CD4-positive, alpha-beta T cell treated with Interleukin-6 for 4 hours (primary cell): ENCODE measurements around the gene NOXA1.
A peak's percentile ranks its signal among the peaks of the same experiment; 100 is the strongest.
"Not testable (repeated sequence)": the region's sequence is repeated elsewhere in the genome, so short reads cannot be mapped to it uniquely, and the experiment has no call there.

Experiments used
- DNase-seq: peaks from one replicate; pipeline ENCODE4 v3.0.0-alpha.2; 2020; ENCODE audit warnings: mixed read lengths

Gene NOXA1

DNA sequence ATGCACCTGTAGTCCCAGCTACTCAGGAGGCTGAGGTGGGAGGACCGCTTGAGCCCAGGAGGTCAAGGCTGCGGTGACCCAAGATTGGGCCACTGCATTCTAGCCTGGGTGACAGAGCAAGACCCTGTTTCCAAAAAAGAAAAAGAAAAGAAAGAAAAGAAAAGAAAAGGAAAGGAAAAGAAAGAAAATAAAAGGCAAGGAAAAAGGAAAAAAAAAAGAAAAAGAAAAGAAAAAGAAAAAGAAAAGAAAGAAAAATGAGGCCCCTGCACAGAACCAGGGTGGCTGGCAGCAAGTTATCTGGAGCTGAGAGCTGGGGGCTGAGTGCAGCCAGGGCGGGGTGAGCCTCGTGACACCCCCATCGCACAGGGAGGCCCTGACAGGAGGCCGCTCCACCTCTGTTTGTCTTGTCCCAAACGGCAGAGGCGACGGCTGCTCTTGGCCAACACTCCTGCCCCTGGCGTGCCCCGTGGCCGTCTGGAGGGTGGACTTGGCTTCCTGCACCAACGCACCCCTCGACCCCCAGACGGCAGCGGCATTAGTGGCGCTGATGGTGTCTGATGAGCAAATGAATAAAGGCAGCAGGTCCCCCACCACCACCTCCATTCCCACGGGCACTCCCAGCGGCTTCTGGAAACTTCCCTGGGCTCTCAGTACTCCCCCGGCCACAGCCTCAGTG lies 17.0 kb upstream of the NOXA1 start:
- DNase-seq: no peak

DNA sequence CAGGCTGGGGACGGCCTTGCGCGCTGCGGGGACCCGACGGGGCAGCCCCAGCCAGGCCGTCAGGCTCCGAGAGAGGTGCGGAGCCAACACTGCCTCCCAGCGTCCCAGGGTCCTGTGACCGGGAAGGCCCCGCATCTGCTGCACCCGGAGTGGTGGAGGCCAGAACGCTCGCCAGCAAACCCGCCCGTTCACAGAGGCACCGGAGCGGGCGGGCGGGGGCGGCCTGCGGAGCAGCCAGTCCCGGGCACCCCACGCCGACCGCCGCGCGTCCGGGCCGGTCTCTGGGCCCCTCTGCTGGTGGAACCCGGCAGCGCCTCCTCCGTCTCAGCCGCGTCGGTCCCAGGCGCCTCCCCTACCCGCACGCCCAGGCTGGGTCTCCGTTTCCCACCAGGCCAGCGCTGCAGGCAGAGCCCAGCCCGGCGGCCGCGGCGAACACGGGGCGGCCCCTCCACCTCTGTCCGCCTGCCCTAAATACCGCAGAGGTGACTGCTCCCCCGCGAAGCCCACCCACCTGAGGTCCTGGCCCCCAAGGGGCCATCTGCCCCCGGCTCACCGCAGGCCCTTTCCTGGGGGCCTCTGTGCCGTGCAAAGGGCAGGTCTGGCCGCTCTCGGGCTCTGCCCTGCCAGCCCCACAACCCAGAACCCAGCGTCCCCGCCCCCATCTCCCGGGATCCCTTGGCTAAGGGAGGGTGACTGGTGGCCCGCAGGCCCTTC lies 16.2 kb upstream of the NOXA1 start:
- DNase-seq: peak; percentile 71

DNA sequence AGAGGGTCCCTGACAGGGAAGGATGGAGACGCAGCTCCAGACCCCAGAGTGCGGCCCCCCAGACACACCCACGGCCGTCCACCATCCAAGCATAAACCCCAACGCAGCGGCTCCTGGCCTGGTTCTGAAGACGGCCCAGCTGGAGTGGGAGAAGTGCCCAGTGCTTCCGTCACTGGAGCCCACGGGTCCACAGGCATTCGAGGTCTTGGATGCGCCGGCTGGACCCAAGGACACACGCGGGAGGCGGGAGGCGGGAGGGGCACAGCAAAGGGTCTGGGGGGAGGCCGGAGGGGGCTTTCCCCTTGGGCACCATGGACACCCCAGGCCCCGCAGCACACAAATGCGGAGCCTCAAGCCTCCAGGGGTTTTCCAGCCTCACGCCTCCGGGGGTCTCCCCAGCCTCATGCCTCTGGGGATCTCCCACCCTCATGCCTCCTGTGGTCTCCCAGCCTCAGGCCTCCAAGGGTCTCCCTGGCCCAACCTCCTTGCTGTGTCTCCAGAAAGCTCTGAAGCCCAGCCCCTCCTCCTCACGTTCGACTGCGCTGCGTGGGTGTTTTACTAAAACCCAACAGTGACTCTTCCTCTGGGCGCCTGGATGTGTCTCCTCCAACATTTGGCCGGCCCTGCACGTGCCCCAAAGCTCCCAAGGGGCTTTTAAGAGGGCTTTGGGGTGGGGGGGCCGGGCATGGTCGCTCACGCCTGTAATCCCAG lies 15.4 kb upstream of the NOXA1 start:
- no peak for DNase-seq

DNA sequence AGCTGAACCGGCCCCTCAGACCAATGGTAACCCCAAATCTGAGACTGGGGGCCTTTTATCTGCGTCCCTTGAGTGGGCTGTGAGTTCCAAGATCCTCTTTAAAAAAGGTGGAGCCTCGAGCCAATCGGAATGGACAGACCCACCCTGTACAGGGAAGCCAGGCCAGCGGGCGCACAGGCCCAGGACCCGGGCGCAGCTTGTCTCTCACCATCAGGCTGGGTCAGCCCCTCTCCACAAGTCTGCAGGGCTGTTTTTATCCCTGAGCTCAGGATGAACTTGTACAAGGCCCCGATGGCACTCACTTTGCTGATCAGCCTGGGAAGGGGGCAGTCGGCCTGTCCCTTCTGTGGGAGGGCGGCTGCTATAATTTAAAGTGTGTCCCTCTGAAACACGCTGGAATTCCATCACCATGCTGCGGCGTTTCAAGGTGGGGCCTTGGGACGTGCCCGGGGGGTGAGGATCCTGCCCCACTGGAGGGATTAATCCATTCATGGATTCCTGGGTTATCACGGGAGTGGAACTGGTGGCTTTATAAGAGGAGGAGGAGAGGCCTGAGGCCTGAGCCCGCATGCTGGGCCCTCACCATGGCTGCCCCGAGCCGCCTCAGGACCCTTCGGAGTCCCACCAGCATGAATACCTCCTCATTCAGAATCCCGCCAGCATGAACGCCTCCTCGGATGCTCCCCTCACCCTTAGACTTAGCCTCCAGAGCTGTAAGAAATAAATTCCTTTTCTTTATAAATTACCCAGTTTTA lies 14.4 kb upstream of the NOXA1 start:
- DNase-seq: no peak

DNA sequence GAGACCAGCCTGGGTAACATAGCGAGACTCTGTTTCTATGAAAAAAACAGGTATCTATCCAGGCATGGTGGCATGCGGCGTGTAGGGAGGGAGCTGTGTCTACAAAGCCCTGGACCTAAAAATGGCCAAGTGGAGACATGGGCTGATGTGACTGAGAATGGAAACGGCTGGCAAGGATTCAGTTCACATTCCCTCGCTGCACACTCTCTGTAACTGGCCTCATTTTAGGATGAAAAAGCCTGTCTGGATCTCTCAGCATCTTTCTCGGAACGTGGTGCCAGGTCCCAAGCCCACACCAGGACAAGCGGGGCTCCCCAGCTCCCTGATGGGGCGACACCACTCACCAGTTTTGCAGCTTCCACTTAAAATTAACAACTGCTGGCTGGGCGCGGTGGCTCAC lies 13.7 kb upstream of the NOXA1 start:
- no peak for DNase-seq

DNA sequence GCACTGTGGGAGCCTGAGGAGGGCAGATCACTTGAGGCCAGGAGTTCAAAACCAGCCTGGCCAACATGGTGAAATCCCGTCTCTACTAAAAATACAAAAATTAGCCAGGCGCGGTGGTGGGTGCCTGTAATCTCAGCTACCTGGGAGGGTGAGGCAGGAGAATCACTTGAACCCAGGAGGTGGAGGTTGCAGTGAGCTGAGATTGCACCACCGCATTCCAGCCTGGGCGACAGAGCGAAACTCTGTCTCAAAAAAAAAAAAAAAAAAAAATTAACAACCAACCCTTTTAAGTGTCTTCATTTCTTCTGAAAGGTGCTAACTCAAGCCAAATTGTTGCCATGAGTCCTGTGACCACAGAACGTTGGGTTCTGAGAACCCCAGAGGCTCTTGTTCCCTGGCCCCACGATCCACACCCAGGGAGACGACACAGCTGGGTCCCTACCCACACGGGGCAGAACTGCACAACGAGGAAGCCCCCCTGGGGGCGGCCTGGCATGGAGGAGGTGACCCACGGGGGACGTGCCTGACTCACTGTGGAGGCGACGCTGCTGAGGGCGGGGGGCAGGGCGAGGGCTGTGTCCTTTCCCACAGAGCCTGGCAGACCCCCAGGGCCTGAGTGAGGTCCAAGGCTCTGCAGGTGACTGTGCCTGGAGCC lies 12.8 kb upstream of the NOXA1 start:
- not testable (repeated sequence) for DNase-seq

DNA sequence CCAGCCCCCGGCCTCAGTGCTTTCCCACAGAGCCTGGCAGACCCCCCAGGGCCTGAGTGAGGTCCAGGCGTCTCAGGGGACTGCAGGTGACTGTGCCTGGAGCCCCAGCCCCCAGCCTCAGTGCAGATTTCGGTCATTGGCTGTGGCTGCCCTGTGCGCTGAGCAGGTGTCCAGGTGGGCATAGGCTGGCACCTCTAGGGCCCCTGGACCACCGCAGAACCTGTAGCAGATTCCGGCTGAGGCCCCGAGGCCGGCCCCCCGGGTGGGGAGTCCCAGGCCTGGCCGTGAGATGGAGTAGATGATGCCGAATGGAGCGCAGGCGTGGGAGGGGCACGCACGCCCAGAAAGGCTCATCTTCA lies 12.3 kb upstream of the NOXA1 start:
- no peak for DNase-seq

DNA sequence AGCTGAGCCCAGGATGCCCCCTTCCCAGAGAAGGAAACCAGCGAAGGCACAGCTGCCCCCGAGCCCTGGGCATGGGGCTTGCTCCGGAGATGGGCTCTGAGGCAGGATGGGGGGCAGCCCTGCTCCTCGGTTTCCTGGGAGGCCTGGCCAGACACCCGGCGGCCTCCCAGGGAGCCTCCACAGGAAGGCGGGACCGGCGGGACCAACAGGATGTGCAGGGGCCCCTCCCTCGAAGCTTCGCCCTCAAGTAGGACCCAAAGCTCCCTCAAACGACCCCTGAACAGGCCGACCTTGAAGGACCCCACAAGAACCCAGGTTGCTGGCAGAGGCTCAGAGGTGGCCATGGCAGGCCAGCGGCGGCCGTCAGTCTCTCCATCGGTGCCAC lies 11.9 kb upstream of the NOXA1 start:
- DNase-seq: peak; percentile 13

DNA sequence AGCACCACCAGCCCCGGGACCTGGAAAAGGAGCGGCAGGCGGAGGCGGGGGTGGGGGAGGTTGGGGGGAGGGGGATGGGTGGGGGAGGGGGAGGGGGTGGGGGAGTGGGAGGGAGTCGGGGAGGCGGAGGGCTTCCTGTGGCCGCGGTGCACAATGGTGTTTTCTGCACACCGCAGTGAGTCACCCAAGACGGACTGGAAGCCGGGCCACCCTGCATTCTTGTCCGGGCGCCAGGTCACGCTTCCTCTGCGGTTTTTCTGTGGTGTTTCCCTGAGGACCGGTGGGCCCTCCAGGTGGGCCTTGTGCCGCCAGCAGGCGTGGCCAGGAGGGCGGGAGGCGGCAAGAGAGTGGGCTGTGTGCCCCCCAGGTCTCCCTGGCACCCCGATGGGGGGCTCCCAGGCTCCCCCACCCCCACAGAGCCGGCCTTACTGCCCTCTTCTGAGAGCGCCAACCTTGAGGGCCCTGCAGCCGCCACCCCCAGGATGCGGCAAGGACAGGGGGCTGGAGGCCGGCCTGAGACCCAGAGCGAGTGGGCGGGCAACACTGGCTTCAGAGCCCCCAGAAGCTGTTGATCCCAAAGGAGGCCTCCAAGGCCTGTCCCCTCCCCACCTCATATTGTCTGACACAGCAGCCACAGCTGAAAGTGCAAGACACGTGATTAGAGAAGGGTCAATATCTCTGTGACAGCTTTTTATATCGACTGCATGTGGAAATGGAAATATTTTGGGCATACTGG lies 11.4 kb upstream of the NOXA1 start:
- DNase-seq: peak; percentile 52

DNA sequence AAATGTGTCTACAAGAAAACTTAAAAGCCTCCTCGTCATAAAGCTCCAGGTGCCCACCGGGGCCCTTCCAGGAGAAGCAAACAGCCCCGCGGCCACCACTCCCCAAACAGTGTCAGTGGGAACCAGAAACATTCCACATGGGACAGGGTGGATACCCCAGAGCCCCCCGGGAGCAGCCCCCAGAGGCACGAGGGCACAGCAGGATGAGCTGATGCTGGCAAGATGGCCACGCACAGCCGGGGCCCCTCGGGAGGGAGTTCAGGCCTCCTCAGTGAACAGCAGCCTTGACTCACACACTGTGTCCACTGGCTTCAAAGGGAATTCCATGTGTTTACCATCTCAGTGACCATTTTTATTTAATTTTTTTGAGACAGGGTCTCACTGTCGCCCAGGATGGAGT lies 10.8 kb upstream of the NOXA1 start:
- DNase-seq: no peak

DNA sequence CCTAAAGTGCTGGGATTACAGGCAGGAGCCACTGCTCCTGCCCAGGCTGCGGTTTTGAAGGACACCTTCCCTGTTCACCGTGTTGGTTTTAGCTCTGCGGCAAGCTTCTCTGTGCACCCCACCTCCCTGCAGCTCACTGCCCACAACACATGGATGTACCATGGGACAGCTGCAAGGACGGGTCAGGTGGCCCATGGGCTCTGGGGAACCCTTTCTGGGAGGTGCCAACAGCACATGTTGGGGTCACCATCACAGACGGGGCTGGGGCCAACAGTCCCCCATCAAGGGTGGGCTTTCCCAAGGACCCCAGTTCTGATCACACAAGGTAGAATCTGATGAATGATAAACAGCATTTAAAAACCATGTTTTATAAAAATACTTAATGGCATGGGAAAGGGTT lies 7.7 kb upstream of the NOXA1 start:
- no peak for DNase-seq

DNA sequence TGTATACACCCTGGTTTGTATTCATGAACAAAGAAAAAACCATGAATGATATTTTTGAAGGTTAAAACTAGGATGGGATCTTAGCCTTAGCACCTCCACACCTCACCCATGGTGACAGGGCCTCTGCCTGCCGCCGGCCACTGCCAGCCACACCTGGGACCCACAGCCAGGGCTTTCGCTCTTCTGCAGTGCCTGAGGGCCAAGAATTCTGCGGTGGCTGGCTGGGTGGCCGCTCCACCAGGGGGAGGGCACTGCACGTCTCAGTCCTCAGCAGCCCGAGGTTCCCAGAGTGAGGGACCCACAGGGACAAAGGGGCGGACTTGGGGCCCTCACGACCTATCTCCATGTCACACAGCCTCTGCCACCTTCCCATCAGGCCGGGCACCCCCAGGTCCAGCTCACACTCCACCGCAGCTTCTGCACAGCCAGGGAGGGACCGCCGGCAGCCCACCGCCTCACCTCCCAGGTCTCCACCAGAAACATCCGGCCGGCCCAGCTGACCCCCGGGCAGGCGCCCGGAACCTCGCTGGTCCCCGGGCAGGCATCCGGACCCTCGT lies 7.1 kb upstream of the NOXA1 start:
- no peak for DNase-seq

DNA sequence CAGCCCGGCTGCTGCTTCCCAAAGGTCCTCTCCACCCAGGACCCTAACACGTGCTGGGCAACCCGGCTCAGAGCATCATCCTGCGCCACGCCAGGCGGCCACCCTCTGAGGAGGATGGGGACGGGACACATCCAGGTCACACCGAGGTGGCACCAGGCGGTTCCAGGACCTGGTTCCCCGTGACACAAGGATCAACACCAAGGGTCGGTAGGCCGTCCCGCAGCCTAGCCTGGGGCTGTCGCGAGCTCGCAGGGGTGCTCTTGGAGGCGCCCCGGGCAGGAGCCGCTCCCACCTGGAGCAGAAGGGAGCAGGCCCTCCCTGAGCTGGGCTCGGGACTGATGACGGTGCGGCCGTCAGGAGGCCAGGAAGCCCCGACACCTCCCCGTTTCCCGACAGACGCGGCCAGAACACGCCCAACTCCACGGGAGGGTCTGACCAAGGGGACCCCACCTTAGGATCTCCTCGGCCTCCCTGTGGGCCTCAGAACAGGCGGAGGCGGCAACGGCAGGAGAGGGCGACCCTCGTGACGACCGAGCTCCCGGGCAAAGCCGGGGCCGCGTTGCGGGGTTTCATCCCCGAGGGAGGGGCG lies 6.5 kb upstream of the NOXA1 start:
- DNase-seq: no peak

DNA sequence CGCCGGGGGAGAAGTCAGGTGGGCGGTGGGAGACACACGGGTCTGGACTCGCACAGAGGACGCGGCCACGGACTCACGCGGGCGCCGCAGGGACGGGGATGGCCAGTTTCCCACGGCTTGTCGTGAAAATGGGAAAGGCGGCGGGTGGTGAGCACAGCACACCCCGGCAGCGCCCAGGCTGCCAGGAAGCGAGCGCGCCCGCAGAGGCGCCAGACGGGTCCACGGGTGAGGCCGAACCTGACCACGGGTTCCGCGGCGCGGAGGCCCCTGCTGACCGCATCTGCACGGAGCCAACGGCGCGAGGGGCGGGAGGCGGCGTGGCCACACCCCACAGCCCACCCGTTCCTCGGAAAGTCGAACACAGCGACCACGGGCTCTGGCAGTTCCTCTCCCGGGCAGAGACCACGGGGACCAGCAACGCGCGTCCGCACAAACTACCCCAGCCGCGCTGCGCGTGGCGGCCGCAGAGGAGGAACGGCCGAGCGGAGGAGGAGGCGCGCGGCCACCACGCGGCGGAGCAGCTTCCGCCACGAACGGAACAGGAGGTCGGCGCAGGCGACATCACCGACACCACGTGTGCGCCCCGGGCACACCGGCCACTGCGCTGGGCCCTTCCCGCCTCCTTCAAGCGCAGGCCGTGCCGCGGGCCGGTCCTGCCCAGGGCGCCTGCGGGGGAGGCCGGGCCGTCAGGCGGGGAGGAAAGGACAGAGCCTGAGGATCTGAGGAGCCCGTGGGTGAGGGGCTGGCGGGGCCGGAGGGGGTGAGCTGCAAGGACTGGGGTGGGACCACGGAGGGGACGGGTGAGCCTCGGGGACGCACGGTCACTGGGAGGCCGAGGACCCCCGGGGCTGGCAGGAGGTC lies 5.8 kb upstream of the NOXA1 start:
- DNase-seq: peak; percentile 24

DNA sequence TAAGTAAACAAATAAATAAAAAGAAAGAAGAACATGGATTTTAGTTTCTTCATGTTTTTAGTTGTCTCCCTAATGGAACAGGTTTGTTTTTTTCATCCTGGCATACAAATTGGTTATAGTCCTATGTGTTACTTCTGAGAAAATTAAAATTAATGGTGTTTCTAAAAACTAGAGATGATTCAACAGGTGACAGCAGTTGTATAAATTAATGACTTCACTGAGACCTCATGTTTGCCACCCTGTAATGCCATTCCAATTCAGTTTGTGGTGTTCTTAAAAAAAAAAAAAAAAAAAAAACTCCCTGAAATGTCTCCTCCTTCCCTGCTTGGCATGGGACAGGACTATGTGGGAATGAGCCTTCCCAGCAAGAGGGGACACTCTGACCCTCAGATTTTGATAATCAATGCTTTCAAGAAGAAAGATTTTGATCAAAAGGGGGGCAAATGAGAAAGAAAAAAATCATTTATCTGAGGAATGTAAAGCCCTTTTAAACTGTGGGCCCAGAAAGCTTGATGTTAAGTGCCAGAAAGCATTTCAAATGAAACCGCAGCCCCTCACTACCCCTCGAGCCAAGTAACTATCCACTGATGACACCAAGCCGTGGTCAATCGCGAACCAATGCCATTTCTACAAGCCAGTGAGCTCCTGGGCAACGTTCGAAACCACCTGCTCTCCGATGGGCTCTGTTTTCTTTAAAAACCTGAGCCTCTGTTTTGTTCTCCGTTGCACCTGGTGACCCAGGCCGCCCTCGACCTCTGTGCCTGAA lies 1.2 kb upstream of the NOXA1 start:
- no peak for DNase-seq

DNA sequence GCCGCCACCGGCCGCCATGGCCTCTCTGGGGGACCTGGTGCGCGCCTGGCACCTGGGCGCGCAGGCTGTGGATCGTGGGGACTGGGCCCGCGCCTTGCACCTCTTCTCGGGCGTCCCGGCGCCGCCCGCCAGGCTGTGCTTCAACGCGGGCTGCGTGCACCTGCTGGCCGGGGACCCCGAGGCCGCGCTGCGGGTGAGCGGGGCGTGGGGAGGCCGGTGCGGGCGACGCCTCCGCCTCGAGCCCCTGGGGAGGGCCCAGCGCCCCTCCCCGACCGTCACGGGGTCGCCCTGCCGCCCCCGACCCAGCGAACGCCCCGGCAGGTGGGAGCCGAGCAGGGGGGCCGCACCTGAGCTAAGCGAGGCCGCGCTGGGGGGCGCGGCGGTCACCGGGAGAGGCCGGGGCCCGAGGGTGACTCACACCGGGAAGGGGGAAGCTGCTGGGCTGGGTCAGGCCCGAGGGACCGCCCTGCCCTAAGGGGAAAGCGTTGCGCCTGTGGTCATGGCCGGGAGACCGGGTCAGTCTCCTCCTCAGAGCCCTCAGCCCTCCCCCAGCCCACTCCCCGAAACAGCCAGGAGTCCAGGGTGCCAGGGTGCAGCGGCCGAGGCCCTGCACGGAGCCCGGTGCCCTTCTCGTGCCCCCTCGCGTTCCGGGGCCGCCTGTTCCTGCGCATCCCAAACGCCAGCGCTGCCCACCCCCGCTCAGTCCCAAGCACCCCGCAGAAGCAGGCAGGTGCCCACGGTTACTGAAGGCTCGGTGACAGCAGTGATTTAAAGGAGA lies 510 bp downstream of the NOXA1 start:
- no peak for DNase-seq

DNA sequence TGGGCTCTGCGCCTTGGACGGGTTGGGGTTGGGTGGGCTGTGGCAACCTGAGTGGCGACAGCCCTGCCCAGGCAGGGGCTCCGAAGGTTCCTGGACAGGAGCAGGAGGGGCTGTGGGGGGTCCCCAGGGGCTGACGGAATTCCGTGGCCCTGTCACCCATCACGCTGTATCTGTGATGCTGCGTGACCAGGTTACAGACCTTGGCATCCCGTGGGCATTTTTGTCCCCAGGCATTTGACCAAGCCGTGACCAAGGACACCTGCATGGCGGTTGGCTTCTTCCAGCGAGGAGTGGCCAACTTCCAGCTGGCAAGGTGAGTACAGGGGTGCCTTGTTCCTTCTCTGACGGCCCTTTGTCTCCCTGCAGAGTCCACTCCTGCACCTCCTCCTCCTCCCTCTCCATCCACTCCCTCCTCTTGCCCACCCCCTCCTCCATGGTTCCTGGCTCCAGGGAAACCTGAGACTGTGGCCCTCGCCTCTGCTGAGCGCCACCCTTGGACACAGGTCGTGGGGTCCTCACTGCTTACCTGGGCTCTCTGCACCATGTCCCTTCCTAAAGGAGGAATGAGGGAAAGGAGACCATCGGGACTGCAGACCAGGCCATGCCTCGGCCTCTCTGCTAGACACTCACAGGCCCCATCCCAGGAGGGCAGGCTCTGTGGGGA lies 3.0 kb downstream of the NOXA1 start:
- DNase-seq: no peak
